K562 (cell line): Measurements from ENCODE around the gene HS2ST1. TPM values are rescaled to one million over a fixed set of nuclear protein-coding genes. Genes with fewer than 3 reads are reported as not detected.
A peak's percentile ranks its signal among the peaks of the same experiment; 100 is the strongest.

Experiments
- CBFA2T2 ChIP-seq: fragments of 450-650 bp; conservative IDR thresholded peaks from 2 replicates; pipeline ENCODE4 v1.6.1; 2017; ENCODE audit warnings: mild to moderate bottlenecking
- E2F6 ChIP-seq, 2 experiments: IDR thresholded peaks; 2 replicates each; pipeline ENCODE4 v1.6.1; 2011; ENCODE audit warnings: borderline replicate concordance in 1 of 2, control low read depth in 1 of 2, low read depth in 1 of 2, low read length in 1 of 2, mild to moderate bottlenecking in 1 of 2, mixed read lengths in 1 of 2, moderate library complexity in 1 of 2; ENCODE audit not compliant: insufficient read depth in 1 of 2, insufficient read length in 1 of 2, poor library complexity in 1 of 2, severe bottlenecking in 1 of 2; ENCODE audit errors: extremely low read depth in 1 of 2
- E4F1 ChIP-seq: fragments of 250-450 bp; sonication (Bioruptor Pico); IDR thresholded peaks from 2 replicates; pipeline ENCODE4 v1.5.0; 2021; ENCODE audit warnings: mild to moderate bottlenecking, borderline replicate concordance
- FOS ChIP-seq: IDR thresholded peaks from 3 replicates; pipeline ENCODE4 v1.6.1; 2011; ENCODE audit not compliant: insufficient read length; ENCODE audit errors: extremely low read depth
- FOXA1 ChIP-seq: fragments of 450-650 bp; IDR thresholded peaks from 2 replicates; pipeline ENCODE4 v1.6.1; 2016; ENCODE audit warnings: mild to moderate bottlenecking, borderline replicate concordance
- GTF2B ChIP-seq: IDR thresholded peaks from 2 replicates; pipeline ENCODE4 v1.6.1; 2011; ENCODE audit not compliant: insufficient read length; ENCODE audit errors: extremely low read depth
- HLTF ChIP-seq: fragments of 450-650 bp; IDR thresholded peaks from 2 replicates; pipeline ENCODE4 v1.6.1; 2016
- KAT8 ChIP-seq: fragments of 450-650 bp; IDR thresholded peaks from 2 replicates; pipeline ENCODE4 v1.6.1; 2016; ENCODE audit warnings: low read depth, mild to moderate bottlenecking
- NFE2 ChIP-seq: IDR thresholded peaks from 2 replicates; pipeline ENCODE4 v1.6.1; 2014; ENCODE audit warnings: antibody characterized with exemption, low read depth
- NFIX ChIP-seq: fragments of 250-450 bp; sonication (Bioruptor Pico); IDR thresholded peaks from 2 replicates; pipeline ENCODE4 v1.4.0; 2020; ENCODE audit warnings: low read depth, mild to moderate bottlenecking, moderate library complexity
- RBBP5 ChIP-seq: fragments of 200-600 bp; sonication (generic); IDR thresholded peaks from 2 replicates; pipeline ENCODE4 v1.6.1; 2012; ENCODE audit warnings: borderline replicate concordance, mild to moderate bottlenecking, low read length, control low read depth, inconsistent platforms; ENCODE audit not compliant: insufficient read depth, poor library complexity, severe bottlenecking
- RBM25 ChIP-seq: fragments of 200-400 bp; formaldehyde crosslinking; IDR thresholded peaks from 2 replicates; pipeline ENCODE4 v1.6.1; 2018; ENCODE audit warnings: low read length, low read depth, moderate library complexity; ENCODE audit not compliant: severe bottlenecking
- ZBTB40 ChIP-seq, 2 experiments: fragments of 450-650 bp in 1 of 2; sonication (generic) in 1 of 2; formaldehyde crosslinking in 1 of 2; IDR thresholded peaks; 2 replicates each; pipeline versions ENCODE4 v1.7.1 to v1.9.0; 2016 to 2022; ENCODE audit warnings: inconsistent platforms in 1 of 2, mild to moderate bottlenecking in 1 of 2, missing genetic modification reagents in 1 of 2
- polyA plus RNA-seq, 8 experiments: library from polyadenylated mRNA; depleted of rRNA in 4 of 8; stranded (reverse) in 5 of 8; unstranded in 3 of 8; fragments of >200 nt; fragmentation: Nextera tagmentation in 2 of 8; fragmentation: Illumina TruSeq in 1 of 8; extraction: Ambion mirVana in 2 of 8; extraction: Trizol in 1 of 8; gene quantifications; 2 replicates each; pipeline versions ENCODE4 v1.2.1 to v1.2.3, GENCODE V29; 2011 to 2014; ENCODE audit warnings: inconsistent platforms in 1 of 8, missing spikeins in 1 of 8
- total RNA-seq, 7 experiments: library from RNA; depleted of rRNA in 6 of 7; stranded (reverse); fragments of >200 nt in 6 of 7; fragmentation: Illumina TruSeq in 2 of 7; extraction: Trizol in 2 of 7; gene quantifications; 2 replicates each; pipeline versions ENCODE4 v1.2.1 to v1.2.3, GENCODE V29; 2011 to 2021; ENCODE audit warnings: low replicate concordance in 1 of 7

Gene HS2ST1
- total and polyA plus RNA-seq, 9 of the 15 experiments (the other 6 are each of a cell fraction or from before 2014, with no cell fraction given) = 7.7 to 43.3 (median 25.8) TPM

- TF ChIP-seq ZBTB40 (IDR thresholded peaks at IDR 0.05) (no peak), ZBTB40 (CRISPR knock-in tag; IDR thresholded peaks at IDR 0.05) (no peak), GTF2B (no peak), CBFA2T2 (no peak), FOXA1 (no peak), RBM25 (no peak), NFE2 (peak; percentile 96), FOS (peak; percentile 78), NFIX (CRISPR knock-in tag) (no peak), RBBP5 (peak; percentile 87), E2F6 (IDR thresholded peaks at IDR 0.05; ENCODE audit: borderline replicate concordance in 1 of 2, extremely low read depth in 1 of 2, insufficient read depth in 1 of 2, insufficient read length in 1 of 2, low read depth in 1 of 2, low read length in 1 of 2, poor library complexity in 1 of 2, severe bottlenecking in 1 of 2) (no peak), HLTF (no peak), KAT8 (peak; percentile 59; the same call in 1 of the 2 replicates), E4F1 (CRISPR knock-in tag) (peak; percentile 95)
Observed at GRCh38 chr1:86913896-86914600, 387 bp upstream of the HS2ST1 start, which contains the start of gene SELENOF (continued).
